ENCODE measurements around the gene R3HDM2. TPM values are rescaled to one million over a fixed set of nuclear protein-coding genes. Genes with fewer than 3 reads are reported as not detected.
"Not testable (repeated sequence)": the region's sequence is repeated elsewhere in the genome, so short reads cannot be mapped to it uniquely, and the experiment has no call there.

R3HDM2 gene
- total RNA-seq, 1 experiment from 2014 or later, result 14.2 TPM

DNA sequence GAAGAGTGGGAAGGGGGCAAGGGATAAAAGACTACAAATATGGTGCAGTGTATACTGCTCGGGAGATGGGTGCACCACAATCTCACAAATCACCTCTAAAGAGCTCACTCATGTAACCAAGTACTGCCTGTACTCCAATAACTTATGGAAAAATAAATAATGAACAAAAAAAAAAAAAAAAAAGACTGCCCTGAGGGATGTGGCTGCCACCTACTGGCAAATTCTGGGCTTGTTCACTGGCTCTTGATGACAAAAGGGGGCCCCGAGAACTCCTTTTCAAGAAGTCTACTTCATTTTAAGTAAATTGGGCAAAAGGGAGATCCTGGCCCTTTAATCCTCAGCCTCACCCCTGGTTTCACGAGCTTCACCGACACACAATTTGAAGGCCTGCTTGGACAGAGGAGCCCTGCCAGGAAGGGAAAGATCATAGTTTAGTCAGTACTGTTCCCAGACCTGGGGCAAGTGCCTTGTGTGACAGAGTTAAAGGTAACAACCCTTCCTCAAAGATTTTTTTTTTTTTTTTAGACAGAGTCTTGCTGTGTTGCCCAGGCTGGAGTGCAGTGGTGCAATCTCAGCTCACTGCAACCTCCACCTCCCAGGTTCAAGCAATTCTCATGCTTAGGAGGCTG is 153.8 kb downstream of the R3HDM2 start:
- Histone ChIP-seq H3K27ac (no peak overlapping the region), H3K27me3 (replicated peaks) (no peaks in the 10 kb centered on the region), H3K4me1 (replicated peaks) (peaks cover 14% of the 10 kb centered on the region), H3K9me3 (replicated peaks) (no peaks in the 10 kb centered on the region), H3K4me3 (no peak overlapping the region), H3K36me3 (peaks cover 26% of the 10 kb centered on the region)
- DNase-seq (ENCODE audit: low read depth in 1 of 2, low spot score in 2 of 2), result peak in 1 of 2 experiments; percentile 8

DNA sequence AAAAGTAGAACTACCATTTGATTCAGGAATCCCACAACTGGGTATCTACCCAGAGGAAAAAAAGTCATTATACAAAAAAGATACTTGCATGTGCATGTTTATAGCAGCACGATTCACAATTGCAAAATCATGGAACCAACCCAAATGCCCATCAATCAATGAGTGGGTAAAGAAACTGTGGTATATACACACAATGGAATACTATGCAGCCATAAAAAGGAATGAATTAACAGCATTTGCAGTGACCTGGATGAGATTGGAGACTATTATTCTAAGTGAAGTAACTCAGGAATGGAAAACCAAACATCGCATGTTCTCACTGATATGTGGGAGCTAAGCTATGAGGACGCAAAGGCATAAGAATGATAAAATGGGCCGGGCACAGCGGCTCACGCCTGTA is 154.6 kb downstream of the R3HDM2 start:
- not testable (repeated sequence) for DNase-seq (ENCODE audit: low read depth in 1 of 2, low spot score in 2 of 2); H3K9me3 ChIP-seq (replicated peaks); H3K4me3 ChIP-seq; H3K27ac ChIP-seq; H3K27me3 ChIP-seq (replicated peaks)
- Histone ChIP-seq H3K4me1 (replicated peaks) (peaks cover 14% of the 10 kb centered on the region), H3K36me3 (peaks cover 26% of the 10 kb centered on the region)

DNA sequence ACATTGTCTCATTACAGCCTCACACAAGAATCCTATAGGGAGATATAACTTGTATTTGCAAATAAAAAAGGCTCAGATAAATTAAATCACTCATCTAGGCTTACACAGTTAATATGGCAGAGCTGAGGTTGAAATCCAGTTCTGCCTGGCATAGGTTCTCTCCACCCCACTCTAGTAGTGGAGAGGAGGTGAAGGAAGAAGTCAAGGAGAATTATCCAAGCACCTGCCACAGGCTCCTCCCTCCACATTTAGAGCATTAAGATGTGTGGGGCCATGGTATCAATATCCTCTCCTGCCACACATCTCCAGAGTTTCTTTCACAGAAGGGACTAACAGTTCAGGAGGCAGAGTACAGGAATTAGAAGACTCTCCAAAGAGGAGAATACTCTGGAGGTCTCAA is 157.3 kb downstream of the R3HDM2 start:
- H3K4me3 ChIP-seq, result no peak overlapping the region
- peaks cover 28% of the 10 kb centered on the region for H3K36me3 ChIP-seq
- H3K9me3 ChIP-seq (replicated peaks), result no peaks in the 10 kb centered on the region
- no peaks in the 10 kb centered on the region for H3K27me3 ChIP-seq (replicated peaks)
- H3K4me1 ChIP-seq (replicated peaks), result no peaks in the 10 kb centered on the region
- H3K27ac ChIP-seq, result no peak overlapping the region
- DNase-seq (ENCODE audit: low read depth in 1 of 2, low spot score in 2 of 2), result no peak

DNA sequence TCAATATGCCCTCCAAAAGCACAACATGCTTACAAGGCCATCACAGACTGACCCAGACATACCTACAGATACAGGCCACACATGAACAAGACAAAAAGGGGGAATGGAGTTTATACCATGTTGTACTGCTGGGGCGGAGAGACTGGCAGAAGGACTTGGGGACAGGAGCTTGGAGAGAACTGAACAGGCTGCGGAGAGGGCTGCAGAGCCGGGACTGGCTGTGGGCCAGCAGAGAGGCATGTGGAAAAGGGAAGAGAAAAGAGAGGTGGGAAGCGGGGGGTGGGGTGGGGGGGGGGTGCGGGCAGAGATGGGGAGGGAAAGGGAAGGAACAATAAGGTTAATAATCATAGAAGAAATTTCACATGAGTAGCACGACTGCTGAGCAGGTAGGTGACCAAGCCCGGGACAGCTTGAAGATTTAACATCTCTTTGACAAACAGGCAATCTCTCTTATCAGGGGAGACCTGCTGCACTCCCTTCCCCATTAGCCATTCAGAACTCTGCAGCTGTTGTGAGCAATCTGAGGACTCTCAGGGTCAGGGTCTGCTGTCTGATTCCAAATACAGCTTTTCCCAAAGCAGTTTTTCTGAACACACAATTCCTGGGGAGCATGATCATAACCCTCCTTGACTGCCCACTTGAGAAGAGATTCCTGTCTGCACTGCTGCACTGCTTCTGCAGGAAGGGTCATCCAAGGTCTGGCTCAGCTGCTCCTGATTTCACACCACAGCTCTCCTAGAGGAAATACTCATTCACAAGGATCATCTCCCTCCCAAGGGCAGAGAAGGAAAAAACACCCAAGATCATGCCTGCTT is 158.3 kb downstream of the R3HDM2 start:
- Histone ChIP-seq H3K36me3 (peaks cover 33% of the 10 kb centered on the region), H3K4me3 (no peak overlapping the region), H3K4me1 (replicated peaks) (no peaks in the 10 kb centered on the region), H3K27ac (no peak overlapping the region), H3K27me3 (replicated peaks) (no peaks in the 10 kb centered on the region), H3K9me3 (replicated peaks) (no peaks in the 10 kb centered on the region)
- no peak for DNase-seq (ENCODE audit: low read depth in 1 of 2, low spot score in 2 of 2)

DNA sequence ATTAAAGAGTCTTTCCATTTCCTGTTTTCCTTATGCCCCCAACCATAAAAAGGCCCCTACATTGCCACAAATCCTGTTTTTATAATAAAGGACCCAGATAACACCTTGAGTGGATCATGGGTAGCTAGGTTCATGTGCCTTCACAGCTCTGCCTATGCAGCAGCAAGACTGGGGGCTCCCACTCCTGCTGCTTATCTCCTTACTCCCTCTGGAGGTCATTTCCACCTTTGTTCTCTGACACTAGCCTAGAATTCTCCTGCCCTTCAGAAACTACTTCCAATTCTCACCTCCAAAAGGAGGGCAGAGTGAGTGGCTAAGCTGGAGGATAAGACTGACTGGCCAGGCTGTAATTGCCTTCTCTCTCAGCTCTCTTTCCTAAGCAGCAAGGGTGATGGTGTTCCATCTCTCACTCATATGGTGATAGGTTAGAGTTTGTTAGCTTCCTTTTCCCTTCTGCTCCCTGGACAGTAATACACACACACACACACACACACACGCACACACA is 159.8 kb downstream of the R3HDM2 start:
- Histone ChIP-seq H3K27me3 (replicated peaks) (no peaks in the 10 kb centered on the region), H3K4me1 (replicated peaks) (no peaks in the 10 kb centered on the region), H3K9me3 (replicated peaks) (no peaks in the 10 kb centered on the region), H3K4me3 (no peak overlapping the region), H3K27ac (no peak overlapping the region), H3K36me3 (peaks cover 33% of the 10 kb centered on the region)
- no peak for DNase-seq (ENCODE audit: low read depth in 1 of 2, low spot score in 2 of 2)

- Histone ChIP-seq H3K4me1 (replicated peaks) (peaks cover 3% of the 10 kb centered on the region), H3K27ac (no peak overlapping the region), H3K4me3 (no peak overlapping the region), H3K27me3 (replicated peaks) (no peaks in the 10 kb centered on the region), H3K9me3 (replicated peaks) (no peaks in the 10 kb centered on the region), H3K36me3 (peaks cover 31% of the 10 kb centered on the region)
- DNase-seq (ENCODE audit: low read depth in 1 of 2, low spot score in 2 of 2), result no peak
Observed at GRCh38 chr12:57268264-57268663, 162.6 kb downstream of the R3HDM2 start.

DNA sequence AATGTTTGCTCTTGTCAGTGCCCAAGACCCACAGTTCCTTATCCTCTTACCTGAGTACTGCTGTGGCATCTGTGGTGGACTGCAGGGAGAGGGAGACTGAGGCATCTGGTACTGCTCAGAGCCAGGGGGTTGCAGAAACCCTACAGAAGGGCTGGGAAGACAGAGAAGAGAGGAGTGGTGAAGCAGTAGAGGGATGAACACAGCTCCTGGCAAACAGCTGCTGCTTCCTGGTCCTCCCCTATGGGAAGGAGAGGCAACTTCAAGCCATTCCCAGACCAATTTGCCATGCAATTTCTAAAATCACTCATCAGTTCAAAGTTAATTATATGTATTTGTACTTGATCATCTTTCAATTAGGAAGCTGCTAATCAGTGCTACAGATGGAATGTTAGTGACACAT is 164.2 kb downstream of the R3HDM2 start:
- H3K36me3 ChIP-seq, result peaks cover 31% of the 10 kb centered on the region
- no peak overlapping the region for H3K27ac ChIP-seq
- no peaks in the 10 kb centered on the region for H3K9me3 ChIP-seq (replicated peaks)

DNA sequence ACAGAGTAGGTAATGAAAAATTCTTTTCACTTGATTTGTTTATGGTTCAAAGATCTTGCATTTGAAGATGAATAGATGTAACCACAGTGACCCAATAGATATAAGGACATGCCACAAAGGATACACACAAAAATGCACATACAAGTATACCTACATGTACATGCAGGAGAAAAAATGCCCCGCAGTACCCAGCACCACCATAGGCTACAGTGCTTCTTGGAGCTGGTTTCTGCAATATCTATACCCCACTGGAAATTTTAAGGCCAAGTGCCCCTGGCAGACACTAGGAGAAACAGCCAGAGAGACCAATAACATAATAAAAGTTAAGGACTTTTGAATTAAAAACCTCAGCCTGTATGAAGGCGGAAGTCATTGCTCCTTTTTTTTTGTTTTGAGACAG is 167.7 kb downstream of the R3HDM2 start:
- no peaks in the 10 kb centered on the region for H3K9me3 ChIP-seq (replicated peaks)
- H3K36me3 ChIP-seq, result peaks cover 21% of the 10 kb centered on the region
- H3K27me3 ChIP-seq (replicated peaks), result no peaks in the 10 kb centered on the region
- peaks cover 3% of the 10 kb centered on the region for H3K4me1 ChIP-seq (replicated peaks)
- H3K27ac ChIP-seq, result no peak overlapping the region
- no peak for DNase-seq (ENCODE audit: low read depth in 1 of 2, low spot score in 2 of 2)
- H3K4me3 ChIP-seq, result no peak overlapping the region

More for the DNA sequence above, 164.2 kb downstream of the R3HDM2 start:
- Histone ChIP-seq H3K4me3 (no peak overlapping the region), H3K27me3 (replicated peaks) (no peaks in the 10 kb centered on the region), H3K4me1 (replicated peaks) (peaks cover 3% of the 10 kb centered on the region)
- no peak for DNase-seq (ENCODE audit: low read depth in 1 of 2, low spot score in 2 of 2)

GRCh38 chr12:57262126-57262822 is 168.6 kb downstream of the R3HDM2 start:
- no peak for DNase-seq (ENCODE audit: low read depth in 1 of 2, low spot score in 2 of 2)
- Histone ChIP-seq H3K27me3 (replicated peaks) (no peaks in the 10 kb centered on the region), H3K9me3 (replicated peaks) (no peaks in the 10 kb centered on the region), H3K27ac (no peak overlapping the region), H3K4me1 (replicated peaks) (peaks cover 3% of the 10 kb centered on the region), H3K36me3 (peaks cover 23% of the 10 kb centered on the region), H3K4me3 (no peak overlapping the region)

- Histone ChIP-seq H3K27ac (no peak overlapping the region), H3K4me3 (no peak overlapping the region), H3K36me3 (peaks cover 23% of the 10 kb centered on the region), H3K27me3 (replicated peaks) (no peaks in the 10 kb centered on the region), H3K9me3 (replicated peaks) (no peaks in the 10 kb centered on the region), H3K4me1 (replicated peaks) (peaks cover 3% of the 10 kb centered on the region)
- no peak for DNase-seq (ENCODE audit: low read depth in 1 of 2, low spot score in 2 of 2)
Observed at GRCh38 chr12:57261428-57261865, 169.4 kb downstream of the R3HDM2 start.

DNA sequence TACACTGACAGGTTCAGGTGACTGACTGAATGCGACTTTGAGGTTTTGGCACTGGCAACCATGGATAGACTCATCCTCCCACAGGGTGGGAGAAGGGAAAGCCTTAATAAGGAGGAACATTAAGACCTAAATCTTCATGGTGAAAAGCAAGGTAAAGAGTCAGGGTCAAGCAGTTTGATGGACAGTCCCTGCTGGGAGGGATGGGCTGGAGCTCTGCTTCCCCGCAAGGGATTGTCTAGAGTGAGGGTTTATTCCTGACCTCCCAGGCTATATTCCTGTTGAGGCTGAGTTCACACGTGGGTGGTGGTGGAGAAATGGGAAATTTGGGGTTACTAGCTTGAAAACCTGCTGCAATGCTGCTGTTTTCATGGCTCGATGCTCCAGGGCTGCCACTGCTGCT is 170.5 kb downstream of the R3HDM2 start:
- Histone ChIP-seq H3K27me3 (replicated peaks) (no peaks in the 10 kb centered on the region), H3K4me3 (no peak overlapping the region), H3K27ac (no peak overlapping the region), H3K36me3 (peaks cover 30% of the 10 kb centered on the region), H3K9me3 (replicated peaks) (no peaks in the 10 kb centered on the region), H3K4me1 (replicated peaks) (peaks cover 3% of the 10 kb centered on the region)
- DNase-seq (ENCODE audit: low read depth in 1 of 2, low spot score in 2 of 2), result no peak

GRCh38 chr12:57258977-57259970 is 171.6 kb downstream of the R3HDM2 start:
- Histone ChIP-seq H3K27me3 (replicated peaks) (no peaks in the 10 kb centered on the region), H3K9me3 (replicated peaks) (no peaks in the 10 kb centered on the region), H3K4me3 (no peak overlapping the region), H3K36me3 (peaks cover 27% of the 10 kb centered on the region), H3K27ac (no peak overlapping the region), H3K4me1 (replicated peaks) (peaks cover 3% of the 10 kb centered on the region)
- no peak for DNase-seq (ENCODE audit: low read depth in 1 of 2, low spot score in 2 of 2)

DNA sequence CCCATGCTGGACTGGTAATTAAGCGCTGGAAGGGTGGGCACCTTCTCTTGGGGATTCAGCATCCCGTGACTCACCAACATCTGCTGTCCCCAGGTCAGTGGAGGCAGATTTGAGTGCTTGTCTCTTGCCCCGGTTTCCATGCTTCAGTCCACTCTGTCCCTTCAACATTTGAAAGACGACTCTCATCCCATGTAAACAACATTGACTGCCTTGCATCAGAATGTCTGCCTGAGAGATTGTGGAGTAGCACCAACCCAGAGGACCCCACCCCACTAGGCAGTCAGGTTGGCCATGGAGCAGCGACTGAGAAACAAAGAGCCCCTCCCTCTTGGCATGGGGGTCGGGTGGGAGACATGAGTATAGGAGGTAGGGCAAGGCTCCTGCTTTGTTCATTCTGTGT is 174.9 kb downstream of the R3HDM2 start:
- H3K27ac ChIP-seq, result no peak overlapping the region
- no peaks in the 10 kb centered on the region for H3K9me3 ChIP-seq (replicated peaks)
- no peak overlapping the region for H3K4me3 ChIP-seq
- no peak for DNase-seq (ENCODE audit: low read depth in 1 of 2, low spot score in 2 of 2)
- peaks cover 27% of the 10 kb centered on the region for H3K36me3 ChIP-seq
- H3K27me3 ChIP-seq (replicated peaks), result no peaks in the 10 kb centered on the region
- H3K4me1 ChIP-seq (replicated peaks), result no peaks in the 10 kb centered on the region

Data from SJSA1 (cell line).